ENCODE results near the gene SRRT. TPM values are rescaled to one million over a fixed set of nuclear protein-coding genes. Genes with fewer than 3 reads are reported as not detected.

The SRRT gene, protein sequence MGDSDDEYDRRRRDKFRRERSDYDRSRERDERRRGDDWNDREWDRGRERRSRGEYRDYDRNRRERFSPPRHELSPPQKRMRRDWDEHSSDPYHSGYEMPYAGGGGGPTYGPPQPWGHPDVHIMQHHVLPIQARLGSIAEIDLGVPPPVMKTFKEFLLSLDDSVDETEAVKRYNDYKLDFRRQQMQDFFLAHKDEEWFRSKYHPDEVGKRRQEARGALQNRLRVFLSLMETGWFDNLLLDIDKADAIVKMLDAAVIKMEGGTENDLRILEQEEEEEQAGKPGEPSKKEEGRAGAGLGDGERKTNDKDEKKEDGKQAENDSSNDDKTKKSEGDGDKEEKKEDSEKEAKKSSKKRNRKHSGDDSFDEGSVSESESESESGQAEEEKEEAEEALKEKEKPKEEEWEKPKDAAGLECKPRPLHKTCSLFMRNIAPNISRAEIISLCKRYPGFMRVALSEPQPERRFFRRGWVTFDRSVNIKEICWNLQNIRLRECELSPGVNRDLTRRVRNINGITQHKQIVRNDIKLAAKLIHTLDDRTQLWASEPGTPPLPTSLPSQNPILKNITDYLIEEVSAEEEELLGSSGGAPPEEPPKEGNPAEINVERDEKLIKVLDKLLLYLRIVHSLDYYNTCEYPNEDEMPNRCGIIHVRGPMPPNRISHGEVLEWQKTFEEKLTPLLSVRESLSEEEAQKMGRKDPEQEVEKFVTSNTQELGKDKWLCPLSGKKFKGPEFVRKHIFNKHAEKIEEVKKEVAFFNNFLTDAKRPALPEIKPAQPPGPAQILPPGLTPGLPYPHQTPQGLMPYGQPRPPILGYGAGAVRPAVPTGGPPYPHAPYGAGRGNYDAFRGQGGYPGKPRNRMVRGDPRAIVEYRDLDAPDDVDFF
- total RNA-seq: 100 to 1,000 TPM; 264 to 272 TPM
- polyA plus RNA-seq: 10 to 100 TPM; 37.8 to 86.5 TPM

DNA sequence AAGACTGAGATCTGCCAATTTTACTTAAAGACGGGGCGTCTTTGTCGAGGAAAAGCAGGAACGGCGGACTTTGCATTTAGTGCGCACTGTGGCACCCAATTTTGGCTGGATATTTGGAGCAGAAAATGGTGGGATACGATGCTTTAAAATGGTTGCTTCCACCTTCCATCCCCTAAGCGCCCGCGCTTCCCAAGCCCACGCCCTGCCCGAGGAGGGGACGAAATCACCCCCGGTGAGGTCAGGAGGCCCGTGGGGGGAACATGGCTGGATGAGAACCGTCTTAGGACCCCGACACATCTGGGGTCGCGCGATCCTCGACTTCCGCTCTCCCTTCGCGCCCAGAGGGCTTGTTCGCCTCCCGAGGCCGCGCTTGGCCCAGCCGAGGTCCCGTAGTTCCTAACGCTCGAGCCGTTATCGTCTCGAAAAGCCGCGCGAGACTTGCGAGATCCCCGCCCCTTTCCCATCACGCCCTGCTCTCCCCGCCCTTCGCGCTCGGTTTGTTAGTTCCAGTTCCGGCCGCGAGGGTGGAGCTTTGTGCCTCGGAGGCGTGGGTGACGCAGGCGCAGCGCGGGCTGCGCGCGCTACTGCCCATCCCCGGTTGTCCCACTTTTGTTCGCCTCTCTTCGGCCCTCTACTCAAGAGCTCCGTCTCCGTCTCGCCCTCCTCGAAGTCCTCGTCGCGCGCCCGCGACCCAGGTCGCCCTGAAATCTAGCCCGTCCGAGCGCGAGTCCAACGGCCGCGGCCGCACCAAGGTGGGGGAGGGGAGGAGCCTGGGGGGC, at the start of gene SRRT:
Gene SRRT (plus strand): TSS at position 527 of the 779 bp plus-strand sequence. CDS start 488 bp downstream, outside the sequence.
- DNase-seq: peak; percentile 98
- peak within 1 kb of the TSS; percentile 91 for H3K27ac ChIP-seq (ENCODE audit: low read depth, low read length)
- no peaks in the 10 kb centered on the region for H3K27me3 ChIP-seq (ENCODE audit: insufficient read depth, low read length)
- intact Hi-C loops (cut with micrococcal nuclease): loop anchor here (1.0 kb wide), 2 partner anchors 13 to 22 kb away; partner anchors contain the start of gene SLC12A9
- peaks cover 0 to 2% (median 0%) of the 10 kb centered on the region in 8 donors for H3K9me3 Mint-ChIP-seq
- H3K4me1 ChIP-seq (ENCODE audit: insufficient read depth, low read length): peaks cover 49% of the 10 kb centered on the region
- peak within 1 kb of the TSS; percentile 98 to 99 (median 99) for H3K4me3 Mint-ChIP-seq
- no peaks in the 10 kb centered on the region for H3K27me3 Mint-ChIP-seq
- H3K9me3 ChIP-seq (ENCODE audit: control insufficient read depth in 1 of 2, low read length in 2 of 2): no peaks in the 10 kb centered on the region
- H3K27ac Mint-ChIP-seq: peak within 1 kb of the TSS; percentile 96 to 99 (median 98)
- ChIA-PET CTCF (ENCODE audit: partially characterized antibody) (interaction anchor here (0.5 to 5.1 kb wide), 7 partner anchors 10 to 443 kb away, joined by 3 to 30 read pairs (median 4); partner anchors contain the start of genes PLOD3, SLC12A9 and UFSP1), POLR2A (ENCODE audit: partially characterized antibody) (interaction anchor here (0.6 to 6.2 kb wide), 25 partner anchors 8 to 955 kb away, joined by 3 to 243 read pairs (median 5); partner anchors contain the start of genes ACHE, AGFG2, FBXO24 and FIS1)
- H3K36me3 Mint-ChIP-seq: peaks cover 23 to 43% of the 10 kb centered on the region in 2 donors
- peaks cover 26 to 61% (median 47%) of the 10 kb centered on the region in 4 donors for H3K4me1 Mint-ChIP-seq
- H3K36me3 ChIP-seq (ENCODE audit: insufficient read depth, low read length): peaks cover 3% of the 10 kb centered on the region
- peak within 1 kb of the TSS; percentile 92 to 99 for H3K4me3 ChIP-seq (ENCODE audit: low read length in 2 of 2)

DNA sequence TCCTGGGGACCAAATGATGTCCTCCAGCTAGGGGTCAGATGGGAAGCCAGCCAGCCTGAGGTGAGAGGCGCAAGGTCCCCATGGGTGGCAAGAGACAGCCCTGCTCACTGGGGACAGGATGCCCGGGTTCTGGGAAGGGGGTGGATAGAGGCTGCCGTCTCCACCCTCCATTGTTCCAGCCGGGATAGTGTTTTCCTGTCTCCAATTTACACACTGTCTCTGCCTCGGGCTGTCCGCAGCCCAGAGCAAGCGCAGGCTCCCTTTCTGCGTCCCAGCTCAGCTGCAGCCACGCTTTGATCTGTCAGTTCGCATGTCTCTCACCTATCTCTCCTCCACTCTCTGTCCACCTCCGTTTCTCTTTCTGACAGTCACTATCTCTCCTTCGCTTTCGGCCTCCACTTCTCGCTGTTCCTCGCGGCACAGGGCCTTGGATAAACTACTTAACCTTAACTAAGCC, 49.7 kb upstream of the SRRT start:
- H3K4me3 Mint-ChIP-seq: no peak overlapping the region
- no peak for DNase-seq
- CTCF ChIA-PET (ENCODE audit: partially characterized antibody): no interaction called here

DNA sequence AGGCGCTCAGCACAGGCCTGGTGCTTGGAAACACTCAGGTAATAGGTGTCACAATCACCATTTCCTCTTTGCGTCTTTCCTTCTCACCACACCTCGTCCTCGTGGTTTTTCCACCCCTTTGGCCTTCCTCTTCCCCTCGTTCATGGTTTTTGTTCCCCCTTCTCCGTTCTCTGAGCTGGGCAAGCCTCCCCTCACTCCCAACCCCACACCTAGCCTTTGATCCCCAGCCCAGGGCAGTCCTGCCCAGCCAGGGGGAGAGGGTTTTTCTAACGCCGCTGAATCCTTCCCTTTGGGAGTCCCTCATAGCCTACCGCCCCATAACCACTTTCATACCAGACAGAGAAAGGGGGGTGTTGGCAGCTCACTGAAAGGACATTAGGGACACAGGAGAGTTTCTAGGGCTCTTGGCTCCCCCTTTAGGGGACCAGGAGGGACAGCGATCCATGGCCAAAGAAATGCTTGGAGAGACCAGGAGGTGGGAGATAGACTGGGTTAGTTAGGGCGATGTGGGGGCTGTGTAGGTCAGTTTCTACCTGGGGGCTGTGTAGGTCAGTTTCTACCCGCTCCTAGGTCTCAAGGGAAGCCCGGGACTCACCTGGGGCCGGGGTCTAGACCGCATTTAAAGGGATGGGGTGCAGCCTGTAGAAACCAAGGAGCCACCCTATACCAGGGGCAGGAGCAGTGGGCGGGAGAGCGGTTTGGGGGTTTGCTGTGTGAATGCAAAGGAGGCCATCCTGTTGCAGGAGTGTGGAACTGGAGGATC, 49.0 kb upstream of the SRRT start:
- H3K4me3 Mint-ChIP-seq: peak overlapping the region; percentile 68 to 89 (median 74)

More for the DNA sequence above, 49.7 kb upstream of the SRRT start:
- H3K27ac Mint-ChIP-seq: no peak overlapping the region
- peaks cover 14 to 25% (median 21%) of the 10 kb centered on the region in 4 donors for H3K4me1 Mint-ChIP-seq
- Histone ChIP-seq H3K9me3 (ENCODE audit: control insufficient read depth in 1 of 2, low read length in 2 of 2) (no peaks in the 10 kb centered on the region), H3K4me3 (ENCODE audit: low read length in 2 of 2) (no peak overlapping the region), H3K36me3 (ENCODE audit: insufficient read depth, low read length) (no peaks in the 10 kb centered on the region), H3K27ac (ENCODE audit: low read depth, low read length) (no peak overlapping the region), H3K27me3 (ENCODE audit: insufficient read depth, low read length) (peaks cover 4% of the 10 kb centered on the region), H3K4me1 (ENCODE audit: insufficient read depth, low read length) (peaks cover 13% of the 10 kb centered on the region)
- H3K36me3 Mint-ChIP-seq: peaks cover 0 to 7% of the 10 kb centered on the region in 2 donors
- peaks cover 24 to 28% of the 10 kb centered on the region in 2 donors for H3K27me3 Mint-ChIP-seq
- POLR2A ChIA-PET (ENCODE audit: partially characterized antibody): no interaction called here
- peaks cover 0 to 6% (median 0%) of the 10 kb centered on the region in 8 donors for H3K9me3 Mint-ChIP-seq
- intact Hi-C loops (cut with micrococcal nuclease): no loop called here

DNA sequence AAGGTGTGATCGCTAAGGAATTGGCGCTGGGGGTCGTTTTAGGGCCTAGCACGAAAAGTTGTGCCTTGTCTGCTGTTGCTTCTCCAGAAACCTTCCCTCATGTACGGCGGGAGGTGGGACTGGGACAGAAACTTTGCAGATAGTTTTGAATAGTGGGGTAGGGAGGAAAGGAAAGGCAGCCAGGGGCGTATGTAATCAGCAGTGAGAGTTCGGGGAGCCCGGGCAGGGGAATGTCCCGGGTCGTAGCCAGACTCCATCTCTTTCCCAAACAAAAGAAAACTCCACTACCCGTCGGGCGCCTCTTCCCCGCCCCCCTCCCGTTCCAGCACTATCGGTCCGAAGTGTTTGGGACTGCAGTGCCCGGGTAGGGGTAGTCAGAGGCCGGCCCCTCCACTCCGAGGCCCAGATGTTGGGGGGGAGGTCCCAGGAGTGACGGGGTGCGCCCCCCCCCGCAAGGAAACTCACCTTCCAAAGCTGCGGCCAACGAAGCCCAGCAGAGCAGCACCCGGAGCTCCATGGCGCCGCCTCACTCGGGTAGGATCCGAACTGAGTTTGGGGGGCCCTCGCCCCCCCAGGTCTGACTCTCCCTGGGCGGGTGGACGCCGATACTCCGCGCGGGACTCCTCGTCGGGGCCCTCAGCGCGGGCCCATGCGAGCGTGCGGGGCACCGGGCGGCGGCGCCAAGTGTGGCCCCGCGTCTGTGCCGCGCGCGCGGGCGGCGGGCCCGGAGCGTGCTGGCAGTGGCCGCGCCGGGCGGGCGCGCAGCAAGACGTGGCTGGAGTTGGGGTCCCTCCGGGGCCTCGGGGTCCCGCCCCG, 48.2 kb upstream of the SRRT start:
- H3K27ac Mint-ChIP-seq: peak overlapping the region in 1 of 7 donors; percentile 48
- intact Hi-C loops (cut with micrococcal nuclease): no loop called here
- no peak overlapping the region for H3K27ac ChIP-seq (ENCODE audit: low read depth, low read length)
- ChIA-PET POLR2A (ENCODE audit: partially characterized antibody) (interaction anchor here (0.7 to 1.2 kb wide), 2 partner anchors 16 to 810 kb away, joined by 3 read pairs; no protein-coding TSS in a partner anchor), CTCF (ENCODE audit: partially characterized antibody) (no interaction called here)
- peaks cover 14 to 25% (median 21%) of the 10 kb centered on the region in 4 donors for H3K4me1 Mint-ChIP-seq
- H3K27me3 ChIP-seq (ENCODE audit: insufficient read depth, low read length): peaks cover 4% of the 10 kb centered on the region
- no peak overlapping the region for H3K4me3 ChIP-seq (ENCODE audit: low read length in 2 of 2)
- peak overlapping the region; percentile 68 to 89 (median 74) for H3K4me3 Mint-ChIP-seq
- peaks cover 0 to 4% of the 10 kb centered on the region in 2 donors for H3K36me3 Mint-ChIP-seq
- no peaks in the 10 kb centered on the region for H3K36me3 ChIP-seq (ENCODE audit: insufficient read depth, low read length)
- peaks cover 0 to 8% (median 0%) of the 10 kb centered on the region in 8 donors for H3K9me3 Mint-ChIP-seq
- peaks cover 25 to 29% of the 10 kb centered on the region in 2 donors for H3K27me3 Mint-ChIP-seq
- DNase-seq: no peak
- H3K4me1 ChIP-seq (ENCODE audit: insufficient read depth, low read length): peaks cover 13% of the 10 kb centered on the region
- H3K9me3 ChIP-seq (ENCODE audit: control insufficient read depth in 1 of 2, low read length in 2 of 2): no peaks in the 10 kb centered on the region

More for the DNA sequence above, 49.0 kb upstream of the SRRT start:
- CTCF ChIA-PET (ENCODE audit: partially characterized antibody): no interaction called here
- peaks cover 25 to 28% of the 10 kb centered on the region in 2 donors for H3K27me3 Mint-ChIP-seq
- Histone ChIP-seq H3K27ac (ENCODE audit: low read depth, low read length) (no peak overlapping the region), H3K27me3 (ENCODE audit: insufficient read depth, low read length) (peaks cover 4% of the 10 kb centered on the region), H3K4me3 (ENCODE audit: low read length in 2 of 2) (no peak overlapping the region), H3K36me3 (ENCODE audit: insufficient read depth, low read length) (no peaks in the 10 kb centered on the region), H3K9me3 (ENCODE audit: control insufficient read depth in 1 of 2, low read length in 2 of 2) (no peaks in the 10 kb centered on the region), H3K4me1 (ENCODE audit: insufficient read depth, low read length) (peaks cover 13% of the 10 kb centered on the region)
- intact Hi-C loops (cut with micrococcal nuclease): no loop called here
- peaks cover 0 to 4% of the 10 kb centered on the region in 2 donors for H3K36me3 Mint-ChIP-seq
- peaks cover 0 to 6% (median 0%) of the 10 kb centered on the region in 8 donors for H3K9me3 Mint-ChIP-seq
- H3K4me1 Mint-ChIP-seq: peaks cover 14 to 25% (median 21%) of the 10 kb centered on the region in 4 donors
- no peak overlapping the region for H3K27ac Mint-ChIP-seq
- POLR2A ChIA-PET (ENCODE audit: partially characterized antibody): no interaction called here
- DNase-seq: no peak

DNA sequence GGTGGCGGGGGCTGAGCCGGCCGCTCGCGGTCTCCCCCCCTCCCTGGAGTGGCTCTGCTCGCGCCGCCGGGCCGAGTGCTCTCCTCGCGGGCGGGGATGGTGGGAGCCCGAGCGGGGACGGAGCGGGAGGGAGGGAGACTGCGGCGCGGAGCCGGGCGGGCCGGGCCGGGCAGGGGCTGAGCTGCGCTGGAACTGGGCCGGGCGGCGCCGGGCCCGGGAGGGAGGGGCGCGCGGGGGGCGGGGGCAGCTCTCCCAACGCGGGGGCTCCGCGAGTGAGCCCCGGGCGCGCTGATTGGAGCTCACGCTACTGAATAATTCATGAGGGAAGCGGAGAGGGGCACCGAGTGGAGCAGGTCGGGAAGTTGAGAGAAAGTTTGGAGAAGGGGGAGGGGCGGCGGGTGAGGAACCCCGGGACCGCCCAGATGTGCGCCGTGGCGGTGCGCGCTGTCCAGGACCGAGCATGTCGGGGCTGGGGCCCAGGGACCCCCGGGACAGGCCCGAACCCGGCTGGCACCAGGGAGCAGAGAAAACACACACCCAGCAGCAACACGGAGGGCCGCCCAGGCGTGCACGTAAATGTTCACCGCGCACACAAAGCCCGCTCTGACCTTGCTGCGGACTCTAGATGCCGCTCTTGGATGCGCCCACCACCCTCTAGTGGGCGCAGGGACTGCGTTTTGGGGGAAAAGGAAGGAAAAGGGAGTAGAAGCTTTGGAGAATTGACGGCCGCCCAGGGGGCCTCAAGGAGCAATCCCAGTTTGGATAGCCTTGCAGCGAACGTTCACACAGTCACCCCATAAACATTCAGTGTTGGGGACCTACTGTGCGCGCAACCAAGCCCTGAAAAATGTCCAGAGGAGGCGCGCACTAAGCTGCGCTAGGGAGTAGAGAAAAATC, 47.3 kb upstream of the SRRT start, which contains the start of gene EPHB4:
Gene EPHB4 (minus strand): TSS at position 194 of the 897 bp plus-strand sequence. CDS start 493 bp downstream, outside the sequence.
- Mint-ChIP-seq H3K4me1 (peaks cover 14 to 25% (median 21%) of the 10 kb centered on the region in 4 donors), H3K36me3 (peaks cover 0 to 4% of the 10 kb centered on the region in 2 donors), H3K9me3 (peaks cover 0 to 8% (median 0%) of the 10 kb centered on the region in 8 donors), H3K4me3 (peak within 1 kb of the TSS; percentile 68 to 89 (median 77)), H3K27ac (peak within 1 kb of the TSS in 3 of 7 donors; percentile 8 to 53 (median 48)), H3K27me3 (peaks cover 25 to 30% of the 10 kb centered on the region in 2 donors)
- no peak within 1 kb of the TSS for H3K27ac ChIP-seq (ENCODE audit: low read depth, low read length)
- H3K4me1 ChIP-seq (ENCODE audit: insufficient read depth, low read length): peaks cover 13% of the 10 kb centered on the region
- POLR2A ChIA-PET (ENCODE audit: partially characterized antibody): interaction anchor here (0.7 to 1.2 kb wide), 2 partner anchors 16 to 811 kb away, joined by 3 read pairs; no protein-coding TSS in a partner anchor
- peak within 1 kb of the TSS in 1 of 2 donors; percentile 57 for H3K4me3 ChIP-seq (ENCODE audit: low read length in 2 of 2)
- no peaks in the 10 kb centered on the region for H3K36me3 ChIP-seq (ENCODE audit: insufficient read depth, low read length)
- no peak for DNase-seq
- intact Hi-C loops (cut with micrococcal nuclease): no loop called here
- CTCF ChIA-PET (ENCODE audit: partially characterized antibody): no interaction called here
- no peaks in the 10 kb centered on the region for H3K9me3 ChIP-seq (ENCODE audit: control insufficient read depth in 1 of 2, low read length in 2 of 2)
- H3K27me3 ChIP-seq (ENCODE audit: insufficient read depth, low read length): peaks cover 4% of the 10 kb centered on the region
